ENCODE results near the gene TXNL1.

- no peak for TF ChIP-seq CTCF (conservative IDR thresholded peaks at IDR 0.05)
- TF ChIP-seq EZH2 (IDR thresholded peaks at IDR 0.05; ENCODE audit: low read depth) = no peak
Observed at GRCh38 chr18:56639571-56639970, 1.2 kb upstream of the TXNL1 start.

All from PC-9 (cell line).